Measurements from ENCODE around the gene ZNF837.

The ZNF837 gene

DNA sequence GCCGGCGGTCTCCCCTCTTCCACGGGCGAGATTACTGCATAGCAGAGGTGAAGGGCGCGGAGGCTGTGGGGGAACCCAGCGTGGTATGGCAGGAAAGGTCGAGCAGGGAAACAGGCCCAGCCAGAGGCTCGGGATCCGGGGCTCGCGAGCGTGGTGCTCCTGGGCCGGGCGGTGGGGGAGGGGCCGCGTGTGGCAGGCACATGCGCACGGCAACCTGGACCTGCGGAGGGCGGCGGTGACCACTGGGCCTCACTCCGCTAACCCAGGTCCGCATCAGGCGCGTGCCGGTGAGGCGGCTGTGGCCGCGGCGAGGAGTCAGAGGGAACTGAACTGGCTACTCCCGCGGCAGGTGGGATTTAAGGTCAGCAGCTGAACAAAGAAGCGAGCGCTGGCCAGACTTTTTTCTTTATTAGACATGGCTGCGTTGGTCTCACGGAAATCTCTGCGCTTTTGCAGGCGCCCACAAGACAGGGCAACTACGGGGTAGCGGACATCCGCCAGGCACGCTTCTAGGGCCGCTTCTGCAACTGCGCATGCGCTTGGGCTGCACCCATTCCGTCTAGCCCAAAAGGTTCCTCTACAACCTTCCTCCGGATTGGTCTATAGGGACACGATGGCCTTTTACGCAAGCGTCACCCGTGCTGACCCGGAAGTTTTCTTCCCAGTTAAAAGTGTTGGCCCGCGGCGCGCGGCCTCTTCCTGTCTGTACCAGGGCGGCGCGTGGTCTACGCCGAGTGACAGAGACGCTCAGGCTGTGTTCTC is 5.9 kb upstream of the ZNF837 start, which contains the start of gene RPS5:
TSS of gene RPS5 (plus strand) at position 694 of the 762 bp plus-strand sequence. CDS start 869 bp downstream, outside the sequence.
- peak within 1 kb of the TSS; percentile 88 for H3K27ac ChIP-seq (ENCODE audit: low read depth, low read length, poor library complexity, severe bottlenecking)
- H4K20me1 ChIP-seq (ENCODE audit: insufficient read depth, low read length): no peaks in the 10 kb centered on the region
- H3K9ac ChIP-seq (ENCODE audit: low read length): peak within 1 kb of the TSS; percentile 97
- peaks cover 49% of the 10 kb centered on the region for H3K4me1 ChIP-seq (ENCODE audit: insufficient read depth, low read length, severe bottlenecking)
- no peaks in the 10 kb centered on the region for H3K27me3 ChIP-seq (ENCODE audit: insufficient read depth, low read length)
- H3K9me3 ChIP-seq (ENCODE audit: low read length): no peaks in the 10 kb centered on the region
- H3K36me3 ChIP-seq (ENCODE audit: insufficient read depth, low read length): peaks cover 42% of the 10 kb centered on the region
- 0 out of 2 replicates have a peak, but pooled peaks cover 4% of the 10 kb centered on the region for H3F3A ChIP-seq (ENCODE audit: insufficient read depth, low read length)
- peaks cover 21% of the 10 kb centered on the region for H3K79me2 ChIP-seq (ENCODE audit: insufficient read depth, low read length)
- peak within 1 kb of the TSS; percentile 96 for H3K4me2 ChIP-seq (ENCODE audit: low read length)
- TF ChIP-seq, protein P1, sequence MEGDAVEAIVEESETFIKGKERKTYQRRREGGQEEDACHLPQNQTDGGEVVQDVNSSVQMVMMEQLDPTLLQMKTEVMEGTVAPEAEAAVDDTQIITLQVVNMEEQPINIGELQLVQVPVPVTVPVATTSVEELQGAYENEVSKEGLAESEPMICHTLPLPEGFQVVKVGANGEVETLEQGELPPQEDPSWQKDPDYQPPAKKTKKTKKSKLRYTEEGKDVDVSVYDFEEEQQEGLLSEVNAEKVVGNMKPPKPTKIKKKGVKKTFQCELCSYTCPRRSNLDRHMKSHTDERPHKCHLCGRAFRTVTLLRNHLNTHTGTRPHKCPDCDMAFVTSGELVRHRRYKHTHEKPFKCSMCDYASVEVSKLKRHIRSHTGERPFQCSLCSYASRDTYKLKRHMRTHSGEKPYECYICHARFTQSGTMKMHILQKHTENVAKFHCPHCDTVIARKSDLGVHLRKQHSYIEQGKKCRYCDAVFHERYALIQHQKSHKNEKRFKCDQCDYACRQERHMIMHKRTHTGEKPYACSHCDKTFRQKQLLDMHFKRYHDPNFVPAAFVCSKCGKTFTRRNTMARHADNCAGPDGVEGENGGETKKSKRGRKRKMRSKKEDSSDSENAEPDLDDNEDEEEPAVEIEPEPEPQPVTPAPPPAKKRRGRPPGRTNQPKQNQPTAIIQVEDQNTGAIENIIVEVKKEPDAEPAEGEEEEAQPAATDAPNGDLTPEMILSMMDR (IDR thresholded peaks at IDR 0.05; ENCODE audit: low read length): no peak
- no peak for TF ChIP-seq EZH2 (IDR thresholded peaks at IDR 0.05; ENCODE audit: borderline replicate concordance, low read length)
- peak within 1 kb of the TSS; percentile 98 for H3K4me3 ChIP-seq (ENCODE audit: low read depth, low read length, poor library complexity, severe bottlenecking)
- H3K9me2 ChIP-seq (ENCODE audit: low read depth, low read length): no peaks in the 10 kb centered on the region
- no peak within 1 kb of the TSS for H2AFZ ChIP-seq (ENCODE audit: low read length)

DNA sequence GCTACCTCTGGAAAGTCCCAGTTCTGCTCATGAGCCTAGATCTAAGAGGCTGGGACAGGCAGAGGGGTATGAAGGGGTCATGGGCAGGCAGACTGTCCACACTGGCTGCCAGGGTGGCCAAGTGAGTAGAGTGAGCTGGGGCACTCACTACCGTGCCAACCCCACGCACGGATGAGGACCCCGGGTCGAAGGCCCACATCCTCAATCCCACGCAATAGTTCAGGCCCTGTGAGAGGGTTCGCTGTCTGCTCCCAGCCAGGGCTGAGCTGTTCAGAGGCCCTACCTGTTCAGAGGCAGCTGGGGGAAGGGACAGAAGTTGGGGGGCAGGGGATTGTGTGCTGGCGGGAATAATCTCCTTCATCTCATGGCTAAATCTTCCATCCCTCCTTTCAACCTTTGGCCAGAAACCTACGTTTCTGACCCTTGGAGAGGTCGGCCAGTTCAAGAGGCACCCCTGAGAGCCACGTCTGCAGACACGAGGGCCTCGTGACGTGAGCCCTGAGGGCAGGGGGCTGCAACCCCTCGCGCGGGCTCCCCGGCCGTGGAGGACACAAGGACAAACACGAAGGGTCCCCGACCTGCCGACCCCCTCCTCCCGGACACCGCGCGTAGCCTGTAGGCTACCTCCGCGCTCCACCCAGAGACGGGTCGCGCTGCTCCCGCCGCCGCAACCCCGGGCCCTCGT is 5.2 kb upstream of the ZNF837 start:
- H3K4me1 ChIP-seq (ENCODE audit: insufficient read depth, low read length, severe bottlenecking): peaks cover 53% of the 10 kb centered on the region
- peaks cover 35% of the 10 kb centered on the region for H3K36me3 ChIP-seq (ENCODE audit: insufficient read depth, low read length)
- peaks cover 21% of the 10 kb centered on the region for H3K79me2 ChIP-seq (ENCODE audit: insufficient read depth, low read length)
- peak overlapping the region; percentile 88 for H3K27ac ChIP-seq (ENCODE audit: low read depth, low read length, poor library complexity, severe bottlenecking)
- H2AFZ ChIP-seq (ENCODE audit: low read length): no peak overlapping the region
- no peaks in the 10 kb centered on the region for H4K20me1 ChIP-seq (ENCODE audit: insufficient read depth, low read length)
- H3K9me3 ChIP-seq (ENCODE audit: low read length): no peaks in the 10 kb centered on the region
- peak overlapping the region; percentile 89 for H3K9ac ChIP-seq (ENCODE audit: low read length)
- H3K9me2 ChIP-seq (ENCODE audit: low read depth, low read length): no peaks in the 10 kb centered on the region
- peak overlapping the region; percentile 68 for H3K4me2 ChIP-seq (ENCODE audit: low read length)
- H3K4me3 ChIP-seq (ENCODE audit: low read depth, low read length, poor library complexity, severe bottlenecking): peak overlapping the region; percentile 98
- H3F3A ChIP-seq (ENCODE audit: insufficient read depth, low read length): 0 out of 2 replicates have a peak, but pooled peaks cover 4% of the 10 kb centered on the region
- no peak for TF ChIP-seq EZH2 (IDR thresholded peaks at IDR 0.05; ENCODE audit: borderline replicate concordance, low read length)
- TF ChIP-seq, protein P1 (IDR thresholded peaks at IDR 0.05; ENCODE audit: low read length): no peak
- no peaks in the 10 kb centered on the region for H3K27me3 ChIP-seq (ENCODE audit: insufficient read depth, low read length)

DNA sequence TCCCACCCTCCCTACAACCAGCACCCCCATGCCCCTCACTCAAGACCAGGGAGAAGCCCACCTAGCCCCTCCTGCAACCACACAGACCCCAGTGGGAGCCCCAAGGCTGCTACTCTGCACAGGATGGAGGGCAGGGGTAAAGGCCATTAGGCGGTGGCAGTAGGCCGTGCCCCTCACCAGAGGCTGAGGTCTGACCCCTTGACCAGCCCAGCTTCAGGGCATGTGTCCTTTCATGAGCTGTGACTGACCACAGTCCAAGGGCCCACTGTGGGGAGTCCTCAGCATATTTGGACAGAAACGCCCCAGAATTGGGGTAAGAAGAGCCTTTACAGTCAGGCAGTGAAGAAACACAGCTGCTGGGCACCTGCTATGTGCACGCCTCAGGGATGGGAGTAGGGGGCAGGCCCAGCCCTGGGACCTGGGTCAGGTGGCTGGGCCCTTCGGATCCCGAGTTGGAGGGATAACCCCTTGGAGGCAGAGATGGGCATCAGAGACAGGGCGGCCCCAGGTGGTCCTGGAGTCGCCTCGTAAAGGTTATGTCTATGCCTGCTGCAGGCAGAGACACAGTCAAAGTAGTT is 4.6 kb upstream of the ZNF837 start:
- peaks cover 29% of the 10 kb centered on the region for H3K36me3 ChIP-seq (ENCODE audit: insufficient read depth, low read length)
- H3K9ac ChIP-seq (ENCODE audit: low read length): peak overlapping the region; percentile 89
- H3K4me3 ChIP-seq (ENCODE audit: low read depth, low read length, poor library complexity, severe bottlenecking): peak overlapping the region; percentile 98
- TF ChIP-seq, protein P1 (IDR thresholded peaks at IDR 0.05; ENCODE audit: low read length): no peak
- no peak for TF ChIP-seq EZH2 (IDR thresholded peaks at IDR 0.05; ENCODE audit: borderline replicate concordance, low read length)
- H3K9me3 ChIP-seq (ENCODE audit: low read length): no peaks in the 10 kb centered on the region
- H3K9me2 ChIP-seq (ENCODE audit: low read depth, low read length): no peaks in the 10 kb centered on the region
- H2AFZ ChIP-seq (ENCODE audit: low read length): no peak overlapping the region
- peak overlapping the region; percentile 68 for H3K4me2 ChIP-seq (ENCODE audit: low read length)
- no peaks in the 10 kb centered on the region for H4K20me1 ChIP-seq (ENCODE audit: insufficient read depth, low read length)
- peaks cover 21% of the 10 kb centered on the region for H3K79me2 ChIP-seq (ENCODE audit: insufficient read depth, low read length)
- H3F3A ChIP-seq (ENCODE audit: insufficient read depth, low read length): 0 out of 2 replicates have a peak, but pooled peaks cover 4% of the 10 kb centered on the region
- H3K27ac ChIP-seq (ENCODE audit: low read depth, low read length, poor library complexity, severe bottlenecking): peak overlapping the region; percentile 88
- H3K4me1 ChIP-seq (ENCODE audit: insufficient read depth, low read length, severe bottlenecking): peaks cover 49% of the 10 kb centered on the region
- no peaks in the 10 kb centered on the region for H3K27me3 ChIP-seq (ENCODE audit: insufficient read depth, low read length)
